Measurements from ENCODE around the gene GAK. TPM values are rescaled to one million over a fixed set of nuclear protein-coding genes. Genes with fewer than 3 reads are reported as not detected.

The GAK gene
- total RNA-seq, 1 experiment from 2014 or later, result 117 TPM

- no peak overlapping the region for H3K27ac ChIP-seq (ENCODE audit: low read length)
- ChIA-PET CTCF (no interaction called here), POLR2A (ENCODE audit: unreplicated experiment) (no interaction called here)
- no peaks in the 10 kb centered on the region for H4K20me1 ChIP-seq (ENCODE audit: low read length)
- no peaks in the 10 kb centered on the region for H3K4me1 ChIP-seq (ENCODE audit: insufficient read depth, low read length)
- H3K79me2 ChIP-seq (ENCODE audit: low read length), result no peaks in the 10 kb centered on the region
- no peak overlapping the region for H2AFZ ChIP-seq (ENCODE audit: low read length)
- no peak for DNase-seq
- BruUV-seq (replicated peaks), result no TSS peak
- H3F3A ChIP-seq (ENCODE audit: low read length, unreplicated experiment), result no peaks in the 10 kb centered on the region
- no peaks in the 10 kb centered on the region for H3K9me3 ChIP-seq (ENCODE audit: low read length)
- no peak overlapping the region for H3K4me2 ChIP-seq (ENCODE audit: low read length)
- no peak overlapping the region for H3K4me3 ChIP-seq (ENCODE audit: low read length)
- no peaks in the 10 kb centered on the region for H3K9me2 ChIP-seq (replicated peaks; ENCODE audit: low read length)
- intact Hi-C loops (cut with micrococcal nuclease), result no loop called here
- TF ChIP-seq CTCF (conservative IDR thresholded peaks at IDR 0.05; ENCODE audit: low read depth, low read length) (no peak), EZH2phosphoT487 (IDR thresholded peaks at IDR 0.05; ENCODE audit: borderline replicate concordance, low read length) (no peak), EZH2 (IDR thresholded peaks at IDR 0.05; ENCODE audit: low read length, unreplicated experiment) (no peak)
- H3K27me3 ChIP-seq (ENCODE audit: low read length), result peaks cover 4% of the 10 kb centered on the region; the same call in 1 of the 2 replicates
- H3K36me3 ChIP-seq (ENCODE audit: low read depth, low read length), result no peaks in the 10 kb centered on the region
- no peak for ATAC-seq
- no peak overlapping the region for H3K9ac ChIP-seq (ENCODE audit: low read length)
These were observed 101.3 kb downstream of the GAK start for GRCh38 chr4:830601-831482.

GRCh38 chr4:829761-830600 lies 102.1 kb downstream of the GAK start:
- ChIA-PET POLR2A (ENCODE audit: unreplicated experiment) (no interaction called here), CTCF (no interaction called here)
- H3K79me2 ChIP-seq (ENCODE audit: low read length), result no peaks in the 10 kb centered on the region
- no peaks in the 10 kb centered on the region for H3K9me3 ChIP-seq (ENCODE audit: low read length)
- H3K27me3 ChIP-seq (ENCODE audit: low read length), result peaks cover 8% of the 10 kb centered on the region; the same call in 1 of the 2 replicates
- ATAC-seq (no peak), DNase-seq (no peak)
- H3K9ac ChIP-seq (ENCODE audit: low read length), result no peak overlapping the region
- no TSS peak for BruUV-seq (replicated peaks)
- no peak overlapping the region for H2AFZ ChIP-seq (ENCODE audit: low read length)
- H3K27ac ChIP-seq (ENCODE audit: low read length), result no peak overlapping the region
- no peak overlapping the region for H3K4me2 ChIP-seq (ENCODE audit: low read length)
- H3K36me3 ChIP-seq (ENCODE audit: low read depth, low read length), result no peaks in the 10 kb centered on the region
- H3K4me3 ChIP-seq (ENCODE audit: low read length), result no peak overlapping the region
- H4K20me1 ChIP-seq (ENCODE audit: low read length), result no peaks in the 10 kb centered on the region
- H3K9me2 ChIP-seq (replicated peaks; ENCODE audit: low read length), result no peaks in the 10 kb centered on the region
- H3K4me1 ChIP-seq (ENCODE audit: insufficient read depth, low read length), result no peaks in the 10 kb centered on the region
- intact Hi-C loops (cut with micrococcal nuclease), result no loop called here
- H3F3A ChIP-seq (ENCODE audit: low read length, unreplicated experiment), result no peaks in the 10 kb centered on the region
- TF ChIP-seq EZH2 (IDR thresholded peaks at IDR 0.05; ENCODE audit: low read length, unreplicated experiment) (no peak), CTCF (conservative IDR thresholded peaks at IDR 0.05; ENCODE audit: low read depth, low read length) (no peak)
